ENCODE data around the gene SHROOM1. TPM values are rescaled to one million over a fixed set of nuclear protein-coding genes. Genes with fewer than 3 reads are reported as not detected.
A peak's percentile ranks its signal among the peaks of the same experiment; 100 is the strongest.

The SHROOM1 gene
- total and polyA plus RNA-seq, 4 donors = 4.5 to 17.6 (median 8.9) TPM

- Histone ChIP-seq H3K9me3 (ENCODE audit: control insufficient read depth, insufficient read depth, low read length) (no peaks in the 10 kb centered on the region), H3K27ac (ENCODE audit: low read depth, low read length) (no peak overlapping the region), H3K36me3 (ENCODE audit: control insufficient read depth, insufficient read depth, low read length) (no peaks in the 10 kb centered on the region), H3K4me3 (ENCODE audit: low read depth, low read length) (no peak overlapping the region), H3K4me1 (ENCODE audit: control insufficient read depth, insufficient read depth, low read length) (peaks cover 14% of the 10 kb centered on the region), H3K27me3 (ENCODE audit: control insufficient read depth, insufficient read depth, low read length) (no peaks in the 10 kb centered on the region)
- whole genome bisulfite sequencing (ENCODE audit: insufficient coverage) = 94% methylated on average over 2 of the region's 2 CpGs
- no peak for DNase-seq (ENCODE audit: low read depth in 4 of 6, low spot score in 6 of 6)
These were observed 31.1 kb downstream of the SHROOM1 start for GRCh38 chr5:132799392-132799791.

GRCh38 chr5:132797651-132798050 lies 32.8 kb downstream of the SHROOM1 start:
- Histone ChIP-seq H3K27me3 (ENCODE audit: control insufficient read depth, insufficient read depth, low read length) (no peaks in the 10 kb centered on the region), H3K9me3 (ENCODE audit: control insufficient read depth, insufficient read depth, low read length) (no peaks in the 10 kb centered on the region), H3K36me3 (ENCODE audit: control insufficient read depth, insufficient read depth, low read length) (no peaks in the 10 kb centered on the region), H3K27ac (ENCODE audit: low read depth, low read length) (peak overlapping the region; percentile 35), H3K4me3 (ENCODE audit: low read depth, low read length) (no peak overlapping the region), H3K4me1 (ENCODE audit: control insufficient read depth, insufficient read depth, low read length) (peaks cover 14% of the 10 kb centered on the region)
- peak in 2 of 6 donors; percentile 22 to 71 for DNase-seq (ENCODE audit: low read depth in 4 of 6, low spot score in 6 of 6)
- 39% methylated on average over 2 of the region's 2 CpGs for WGBS (ENCODE audit: insufficient coverage)

GRCh38 chr5:132791026-132791425 lies 39.4 kb downstream of the SHROOM1 start:
- 100% methylated on average over 2 of the region's 3 CpGs for WGBS (ENCODE audit: insufficient coverage)
- no peak overlapping the region for H3K4me3 ChIP-seq (ENCODE audit: low read depth, low read length)
- DNase-seq (ENCODE audit: low read depth in 4 of 6, low spot score in 6 of 6) = no peak
- H3K4me1 ChIP-seq (ENCODE audit: control insufficient read depth, insufficient read depth, low read length) = peaks cover 13% of the 10 kb centered on the region
- no peak overlapping the region for H3K27ac ChIP-seq (ENCODE audit: low read depth, low read length)
- H3K27me3 ChIP-seq (ENCODE audit: control insufficient read depth, insufficient read depth, low read length) = no peaks in the 10 kb centered on the region
- no peaks in the 10 kb centered on the region for H3K9me3 ChIP-seq (ENCODE audit: control insufficient read depth, insufficient read depth, low read length)
- no peaks in the 10 kb centered on the region for H3K36me3 ChIP-seq (ENCODE audit: control insufficient read depth, insufficient read depth, low read length)

- H3K9me3 ChIP-seq (ENCODE audit: control insufficient read depth, insufficient read depth, low read length) = no peaks in the 10 kb centered on the region
- no peaks in the 10 kb centered on the region for H3K27me3 ChIP-seq (ENCODE audit: control insufficient read depth, insufficient read depth, low read length)
- WGBS (ENCODE audit: insufficient coverage) = 43% methylated on average over 1 of the region's 2 CpGs
- DNase-seq (ENCODE audit: low read depth in 4 of 6, low spot score in 6 of 6) = peak in 2 of 6 donors; percentile 48 to 62
- no peak overlapping the region for H3K4me3 ChIP-seq (ENCODE audit: low read depth, low read length)
- peaks cover 13% of the 10 kb centered on the region for H3K4me1 ChIP-seq (ENCODE audit: control insufficient read depth, insufficient read depth, low read length)
- H3K27ac ChIP-seq (ENCODE audit: low read depth, low read length) = no peak overlapping the region
- no peaks in the 10 kb centered on the region for H3K36me3 ChIP-seq (ENCODE audit: control insufficient read depth, insufficient read depth, low read length)
These were observed 40.1 kb downstream of the SHROOM1 start for GRCh38 chr5:132790201-132790865.

GRCh38 chr5:132788990-132789886 lies 41.2 kb downstream of the SHROOM1 start:
- peak in 1 of 6 donors; percentile 46 for DNase-seq (ENCODE audit: low read depth in 4 of 6, low spot score in 6 of 6)
- peaks cover 13% of the 10 kb centered on the region for H3K4me1 ChIP-seq (ENCODE audit: control insufficient read depth, insufficient read depth, low read length)
- H3K27ac ChIP-seq (ENCODE audit: low read depth, low read length) = peak overlapping the region; percentile 8
- WGBS (ENCODE audit: insufficient coverage) = 58% methylated on average over 6 of the region's 8 CpGs
- no peak overlapping the region for H3K4me3 ChIP-seq (ENCODE audit: low read depth, low read length)
- H3K9me3 ChIP-seq (ENCODE audit: control insufficient read depth, insufficient read depth, low read length) = no peaks in the 10 kb centered on the region
- no peaks in the 10 kb centered on the region for H3K36me3 ChIP-seq (ENCODE audit: control insufficient read depth, insufficient read depth, low read length)
- H3K27me3 ChIP-seq (ENCODE audit: control insufficient read depth, insufficient read depth, low read length) = no peaks in the 10 kb centered on the region

- H3K27me3 ChIP-seq (ENCODE audit: control insufficient read depth, insufficient read depth, low read length) = no peaks in the 10 kb centered on the region
- no CpG with 5 or more reads among the region's 1 CpG for WGBS (ENCODE audit: insufficient coverage)
- no peak overlapping the region for H3K4me3 ChIP-seq (ENCODE audit: low read depth, low read length)
- no peak overlapping the region for H3K27ac ChIP-seq (ENCODE audit: low read depth, low read length)
- H3K36me3 ChIP-seq (ENCODE audit: control insufficient read depth, insufficient read depth, low read length) = no peaks in the 10 kb centered on the region
- H3K9me3 ChIP-seq (ENCODE audit: control insufficient read depth, insufficient read depth, low read length) = no peaks in the 10 kb centered on the region
- no peak for DNase-seq (ENCODE audit: low read depth in 4 of 6, low spot score in 6 of 6)
- H3K4me1 ChIP-seq (ENCODE audit: control insufficient read depth, insufficient read depth, low read length) = peaks cover 13% of the 10 kb centered on the region
These were observed 41.9 kb downstream of the SHROOM1 start for GRCh38 chr5:132788508-132788907.

- Histone ChIP-seq H3K4me1 (ENCODE audit: control insufficient read depth, insufficient read depth, low read length) (peaks cover 13% of the 10 kb centered on the region), H3K9me3 (ENCODE audit: control insufficient read depth, insufficient read depth, low read length) (no peaks in the 10 kb centered on the region), H3K4me3 (ENCODE audit: low read depth, low read length) (no peak overlapping the region), H3K27ac (ENCODE audit: low read depth, low read length) (no peak overlapping the region), H3K27me3 (ENCODE audit: control insufficient read depth, insufficient read depth, low read length) (no peaks in the 10 kb centered on the region), H3K36me3 (ENCODE audit: control insufficient read depth, insufficient read depth, low read length) (no peaks in the 10 kb centered on the region)
- WGBS (ENCODE audit: insufficient coverage) = 100% methylated on average over 1 of the region's 1 CpG
- DNase-seq (ENCODE audit: low read depth in 4 of 6, low spot score in 6 of 6) = no peak
These were observed 43.4 kb downstream of the SHROOM1 start for GRCh38 chr5:132787076-132787475.

GRCh38 chr5:132785864-132786263 lies 44.6 kb downstream of the SHROOM1 start:
- H3K9me3 ChIP-seq (ENCODE audit: control insufficient read depth, insufficient read depth, low read length) = no peaks in the 10 kb centered on the region
- H3K27me3 ChIP-seq (ENCODE audit: control insufficient read depth, insufficient read depth, low read length) = no peaks in the 10 kb centered on the region
- H3K4me1 ChIP-seq (ENCODE audit: control insufficient read depth, insufficient read depth, low read length) = peaks cover 13% of the 10 kb centered on the region
- WGBS (ENCODE audit: insufficient coverage) = 100% methylated on average over 1 of the region's 4 CpGs
- DNase-seq (ENCODE audit: low read depth in 4 of 6, low spot score in 6 of 6) = no peak
- H3K27ac ChIP-seq (ENCODE audit: low read depth, low read length) = no peak overlapping the region
- no peak overlapping the region for H3K4me3 ChIP-seq (ENCODE audit: low read depth, low read length)
- H3K36me3 ChIP-seq (ENCODE audit: control insufficient read depth, insufficient read depth, low read length) = no peaks in the 10 kb centered on the region

GRCh38 chr5:132785365-132785764 lies 45.1 kb downstream of the SHROOM1 start:
- peak in 1 of 6 donors; percentile 16 for DNase-seq (ENCODE audit: low read depth in 4 of 6, low spot score in 6 of 6)
- no peaks in the 10 kb centered on the region for H3K27me3 ChIP-seq (ENCODE audit: control insufficient read depth, insufficient read depth, low read length)
- no peak overlapping the region for H3K4me3 ChIP-seq (ENCODE audit: low read depth, low read length)
- WGBS (ENCODE audit: insufficient coverage) = 50% methylated on average over 4 of the region's 5 CpGs
- no peaks in the 10 kb centered on the region for H3K36me3 ChIP-seq (ENCODE audit: control insufficient read depth, insufficient read depth, low read length)
- H3K27ac ChIP-seq (ENCODE audit: low read depth, low read length) = no peak overlapping the region
- H3K4me1 ChIP-seq (ENCODE audit: control insufficient read depth, insufficient read depth, low read length) = peaks cover 13% of the 10 kb centered on the region
- H3K9me3 ChIP-seq (ENCODE audit: control insufficient read depth, insufficient read depth, low read length) = no peaks in the 10 kb centered on the region

Data from spinal cord (tissue), 10 donors.